ENCODE measurements around the gene SORCS1. TPM values are rescaled to one million over a fixed set of nuclear protein-coding genes. Genes with fewer than 3 reads are reported as not detected.
A peak's percentile ranks its signal among the peaks of the same experiment; 100 is the strongest.

The SORCS1 gene
- total RNA-seq, 1 donor = 0.27 TPM

GRCh38 chr10:106765928-106766327 lies 398.6 kb downstream of the SORCS1 start:
- no peak for DNase-seq (ENCODE audit: low read depth in 2 of 3, low spot score in 2 of 3)

GRCh38 chr10:106765241-106765754 lies 399.2 kb downstream of the SORCS1 start:
- DNase-seq (ENCODE audit: low read depth in 2 of 3, low spot score in 2 of 3) = no peak

GRCh38 chr10:106764360-106764759 lies 400.1 kb downstream of the SORCS1 start:
- no peak for DNase-seq (ENCODE audit: low read depth in 2 of 3, low spot score in 2 of 3)

GRCh38 chr10:106761906-106762305 lies 402.6 kb downstream of the SORCS1 start:
- DNase-seq (ENCODE audit: low read depth in 2 of 3, low spot score in 2 of 3) = no peak

GRCh38 chr10:106757521-106757920 lies 407.0 kb downstream of the SORCS1 start:
- no peak for DNase-seq (ENCODE audit: low read depth in 2 of 3, low spot score in 2 of 3)

DNA sequence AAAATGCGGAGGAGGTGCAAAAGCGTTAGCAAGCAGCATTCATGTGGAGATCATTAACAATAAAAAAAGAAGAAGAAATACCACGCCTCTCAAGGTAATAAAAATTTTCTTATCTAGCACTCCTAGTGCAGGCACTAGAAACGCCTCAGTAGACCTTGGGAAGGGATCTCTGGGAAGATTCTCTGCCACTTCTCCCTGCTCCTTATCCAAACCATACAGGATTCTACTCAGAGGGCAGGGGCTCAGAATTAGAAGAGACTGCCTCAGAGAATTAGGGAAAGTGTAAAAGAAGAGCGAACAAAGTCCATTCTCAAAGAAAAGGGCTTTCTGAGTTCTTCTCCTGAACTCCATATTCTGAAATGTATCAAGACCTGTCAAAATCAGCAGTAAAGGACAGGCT lies 413.4 kb downstream of the SORCS1 start:
- DNase-seq (ENCODE audit: low read depth in 2 of 3, low spot score in 2 of 3) = no peak

- no peak for DNase-seq (ENCODE audit: low read depth in 2 of 3, low spot score in 2 of 3)
Measured at GRCh38 chr10:106746868-106747267, 417.6 kb downstream of the SORCS1 start.

DNA sequence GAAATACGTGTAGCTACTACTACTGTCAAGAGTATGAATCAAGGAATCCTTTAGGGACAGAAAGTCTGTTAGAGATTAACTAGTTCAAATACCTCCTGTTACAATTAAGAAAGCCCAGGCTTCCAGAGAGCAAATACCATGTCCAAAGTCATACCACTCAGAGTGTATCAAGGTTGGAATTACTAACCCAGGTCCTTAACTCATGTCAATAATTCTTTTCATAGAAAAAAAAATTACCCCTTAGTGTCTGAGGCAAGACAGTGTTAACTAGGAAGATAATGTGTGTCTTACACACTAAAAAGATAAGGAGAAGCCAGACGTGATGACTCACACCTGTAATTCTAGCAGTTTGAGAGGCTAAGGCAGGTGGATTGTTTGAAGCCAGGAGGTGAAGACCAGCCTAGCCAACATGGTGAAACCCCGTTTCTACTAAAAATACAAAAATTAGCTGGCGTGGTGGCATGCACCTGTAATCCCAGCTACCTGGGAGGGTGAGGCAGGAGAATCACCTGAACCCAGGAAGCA lies 423.4 kb downstream of the SORCS1 start:
- DNase-seq (ENCODE audit: low read depth in 2 of 3, low spot score in 2 of 3) = no peak

- DNase-seq (ENCODE audit: low read depth in 2 of 3, low spot score in 2 of 3) = no peak
Measured at GRCh38 chr10:106740071-106740470, 424.4 kb downstream of the SORCS1 start.

DNA sequence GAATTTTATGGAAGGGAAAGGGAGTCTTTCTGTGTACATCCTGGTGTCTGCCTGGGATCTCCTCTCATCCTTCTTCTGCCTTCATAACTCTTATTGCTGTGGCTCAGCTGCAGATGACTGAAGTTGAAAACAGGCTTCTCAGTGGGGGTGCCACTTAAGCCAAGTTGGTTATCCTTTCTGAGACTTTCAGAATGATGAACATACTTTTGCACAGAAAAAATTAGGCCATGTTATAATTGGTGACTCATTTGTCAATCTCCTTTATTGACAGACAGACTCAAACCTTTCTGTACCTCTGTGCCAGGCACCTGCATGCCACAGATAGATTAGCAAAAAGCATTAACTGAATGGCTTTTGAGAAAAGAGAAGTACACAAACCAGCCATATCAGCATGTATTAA lies 430.3 kb downstream of the SORCS1 start:
- DNase-seq (ENCODE audit: low read depth in 2 of 3, low spot score in 2 of 3) = no peak

DNA sequence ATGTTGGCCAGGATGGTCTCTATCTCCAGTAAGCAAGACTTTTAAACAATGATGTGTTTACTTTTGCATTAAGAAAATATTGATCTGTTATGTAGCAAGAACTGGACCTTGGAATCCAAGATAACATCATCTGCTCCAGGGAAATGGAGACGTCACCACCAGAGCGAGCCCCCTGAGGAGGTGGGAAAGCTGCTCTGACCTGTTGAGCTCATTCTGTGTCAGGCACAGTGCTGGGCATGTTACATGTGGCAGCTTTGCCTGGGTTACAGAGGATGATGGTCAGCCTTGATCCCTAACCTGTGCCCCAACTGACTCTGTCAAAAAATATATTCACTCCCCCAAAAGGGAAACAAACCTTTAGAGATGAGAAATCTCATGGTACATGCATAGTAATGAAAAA lies 436.3 kb downstream of the SORCS1 start:
- no peak for DNase-seq (ENCODE audit: low read depth in 2 of 3, low spot score in 2 of 3)

DNA sequence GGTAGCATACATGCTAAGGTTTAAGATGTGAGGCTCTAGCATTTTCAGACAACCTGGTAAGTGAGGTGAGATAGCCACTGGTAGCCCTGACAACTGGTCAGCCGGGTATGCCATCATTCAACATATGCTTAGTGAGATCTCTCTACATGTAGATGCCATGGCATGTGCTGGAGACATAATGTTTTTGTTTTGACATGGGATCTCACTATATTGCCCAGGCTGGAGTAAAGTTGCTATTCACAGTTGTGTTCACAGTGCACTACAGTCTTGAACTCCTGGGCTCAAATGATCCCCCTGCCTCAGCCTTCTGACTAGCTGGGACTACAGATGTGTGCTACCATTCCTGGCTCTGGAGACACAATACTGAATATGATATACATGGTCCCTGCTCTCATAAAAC lies 437.3 kb downstream of the SORCS1 start:
- no peak for DNase-seq (ENCODE audit: low read depth in 2 of 3, low spot score in 2 of 3)

GRCh38 chr10:106722524-106722923 lies 442.0 kb downstream of the SORCS1 start:
- no peak for DNase-seq (ENCODE audit: low read depth in 2 of 3, low spot score in 2 of 3)

DNA sequence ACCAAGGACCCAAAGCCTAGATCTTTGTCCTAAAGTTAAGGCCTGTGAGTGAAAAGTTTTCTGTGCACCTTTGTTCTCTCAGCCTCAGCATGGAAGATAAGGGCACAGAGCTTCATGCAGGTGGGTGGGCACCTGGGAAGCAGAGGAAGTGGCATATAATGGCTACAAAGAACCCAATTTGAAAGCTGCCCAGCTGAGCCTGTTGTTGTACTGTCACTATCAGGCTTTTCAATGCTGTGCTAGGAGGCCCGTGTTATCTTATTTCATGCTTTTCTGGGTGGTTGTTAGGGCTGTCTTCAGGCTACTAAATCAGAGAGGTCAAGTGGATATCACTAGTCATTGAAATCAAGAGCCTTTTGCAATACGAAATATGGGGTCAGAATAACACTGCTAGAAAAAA lies 443.8 kb downstream of the SORCS1 start:
- no peak for DNase-seq (ENCODE audit: low read depth in 2 of 3, low spot score in 2 of 3)

GRCh38 chr10:106716381-106716780 lies 448.1 kb downstream of the SORCS1 start:
- no peak for DNase-seq (ENCODE audit: low read depth in 2 of 3, low spot score in 2 of 3)

GRCh38 chr10:106714734-106715555 lies 449.6 kb downstream of the SORCS1 start:
- no peak for DNase-seq (ENCODE audit: low read depth in 2 of 3, low spot score in 2 of 3)

- DNase-seq (ENCODE audit: low read depth in 2 of 3, low spot score in 2 of 3) = no peak
Measured at GRCh38 chr10:106713846-106714245, 450.7 kb downstream of the SORCS1 start.

DNA sequence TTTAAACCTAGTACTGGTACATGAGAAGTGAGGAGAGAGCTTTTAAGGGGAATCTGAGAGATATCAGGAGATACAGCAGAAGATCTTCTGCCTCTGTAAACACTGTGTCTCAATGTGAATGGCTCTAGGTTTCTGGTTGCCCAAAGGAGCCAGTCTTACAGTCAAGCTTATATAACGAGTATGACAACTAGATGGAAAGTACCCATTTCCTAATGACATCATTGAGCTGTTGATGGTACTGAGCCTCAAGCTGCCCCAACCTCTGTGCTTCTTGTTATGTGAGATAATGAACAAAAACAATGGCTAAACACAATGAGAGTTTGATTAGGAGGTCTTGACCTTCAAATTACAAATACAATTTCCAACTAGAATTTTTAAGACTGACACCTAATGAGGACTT lies 451.5 kb downstream of the SORCS1 start:
- no peak for DNase-seq (ENCODE audit: low read depth in 2 of 3, low spot score in 2 of 3)

DNA sequence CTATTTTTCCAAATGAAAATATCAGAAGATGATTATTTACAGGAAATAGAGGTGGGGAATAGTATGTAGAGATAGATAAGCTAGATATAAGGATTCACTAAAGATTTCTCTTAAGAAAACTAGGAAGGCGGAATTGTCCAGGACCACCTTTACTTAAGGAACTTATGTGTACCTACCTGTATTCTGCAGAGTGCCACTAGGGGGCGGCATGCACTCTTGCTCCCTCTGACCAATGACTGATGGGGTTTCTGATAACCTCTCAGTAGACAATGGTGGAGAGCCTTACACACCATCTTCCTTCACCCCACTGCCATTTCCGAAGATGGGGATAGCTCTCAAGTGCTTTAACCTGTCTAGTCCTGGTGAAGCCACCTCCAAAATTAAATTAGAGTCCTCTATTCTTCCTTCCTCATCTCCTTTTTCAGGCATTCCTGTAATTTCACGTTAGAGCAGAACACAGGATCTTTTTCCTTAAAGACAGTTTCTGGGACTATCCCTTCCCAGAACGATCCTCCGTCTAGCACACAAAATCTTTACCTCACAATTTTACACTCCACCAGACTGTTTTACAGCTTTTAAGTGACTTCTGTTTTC lies 453.1 kb downstream of the SORCS1 start:
- peak in 2 of 3 donors; percentile 30 to 57 for DNase-seq (ENCODE audit: low read depth in 2 of 3, low spot score in 2 of 3)

DNA sequence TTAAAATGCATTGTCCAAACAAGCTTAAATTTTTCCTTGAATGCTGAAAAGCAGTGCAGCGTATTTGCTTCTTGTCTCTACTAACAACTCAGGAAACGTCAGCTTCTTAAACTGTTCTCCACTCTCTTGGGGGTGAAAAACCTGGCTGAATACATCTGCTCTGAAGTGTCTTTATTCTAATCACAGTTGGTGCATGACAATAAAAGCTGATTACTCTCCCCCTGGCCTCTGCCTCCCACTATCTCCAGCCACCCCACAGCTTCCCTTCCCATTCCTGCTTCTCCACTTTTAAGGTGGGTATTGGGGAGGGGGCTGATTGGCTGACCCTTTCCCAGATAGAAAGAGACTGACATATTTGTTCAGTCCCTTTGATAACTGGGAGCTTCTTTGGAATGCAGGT lies 456.0 kb downstream of the SORCS1 start:
- no peak for DNase-seq (ENCODE audit: low read depth in 2 of 3, low spot score in 2 of 3)

DNA sequence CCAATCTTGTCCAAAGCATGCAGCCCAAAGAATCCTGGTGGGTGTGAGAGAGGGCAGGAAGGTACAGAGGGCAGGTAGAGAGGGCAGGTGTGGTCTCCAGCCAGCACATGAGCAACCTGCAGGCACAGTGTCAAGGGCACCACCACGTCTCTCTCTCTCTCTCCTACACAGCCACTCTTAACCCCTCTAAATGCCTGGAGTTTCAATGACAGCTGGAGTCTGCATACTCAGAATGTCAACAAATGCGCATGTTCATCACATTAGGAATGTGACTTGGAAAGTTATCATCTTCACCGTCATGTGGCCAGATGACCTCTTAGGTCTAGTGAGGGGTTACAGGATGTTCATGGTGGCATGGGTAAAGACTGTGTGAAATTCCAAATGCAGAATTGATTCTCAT lies 456.8 kb downstream of the SORCS1 start:
- no peak for DNase-seq (ENCODE audit: low read depth in 2 of 3, low spot score in 2 of 3)

DNA sequence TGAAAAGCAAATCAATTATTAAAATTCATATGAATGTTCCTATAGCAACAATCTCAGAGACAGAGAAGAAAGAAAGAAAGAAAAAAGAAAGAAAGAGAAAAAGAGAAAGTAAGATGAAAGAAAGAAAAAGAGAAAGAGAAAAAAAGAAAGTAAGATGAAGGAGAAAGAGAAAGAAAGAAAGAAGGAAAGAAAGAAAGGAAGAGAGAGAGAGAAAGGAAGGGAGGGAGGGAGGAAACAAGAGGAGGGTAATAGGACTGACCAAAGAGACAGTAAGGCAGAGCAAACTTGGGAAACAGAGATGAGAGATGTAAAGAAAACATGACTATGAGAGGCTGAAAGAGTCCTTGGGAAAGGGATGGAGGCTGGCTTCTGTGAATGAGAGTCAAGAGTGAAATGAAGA lies 458.4 kb downstream of the SORCS1 start:
- no peak for DNase-seq (ENCODE audit: low read depth in 2 of 3, low spot score in 2 of 3)
